CD4-positive, alpha-beta T cell treated with Interleukin-21 for 1 hour (primary cell): ENCODE measurements around the gene DAGLB.
"Not testable (repeated sequence)": the region's sequence is repeated elsewhere in the genome, so short reads cannot be mapped to it uniquely, and the experiment has no call there.

Experiments used
- DNase-seq: peaks from one replicate; pipeline ENCODE4 v3.0.0-alpha.2; 2020

Gene DAGLB

DNA sequence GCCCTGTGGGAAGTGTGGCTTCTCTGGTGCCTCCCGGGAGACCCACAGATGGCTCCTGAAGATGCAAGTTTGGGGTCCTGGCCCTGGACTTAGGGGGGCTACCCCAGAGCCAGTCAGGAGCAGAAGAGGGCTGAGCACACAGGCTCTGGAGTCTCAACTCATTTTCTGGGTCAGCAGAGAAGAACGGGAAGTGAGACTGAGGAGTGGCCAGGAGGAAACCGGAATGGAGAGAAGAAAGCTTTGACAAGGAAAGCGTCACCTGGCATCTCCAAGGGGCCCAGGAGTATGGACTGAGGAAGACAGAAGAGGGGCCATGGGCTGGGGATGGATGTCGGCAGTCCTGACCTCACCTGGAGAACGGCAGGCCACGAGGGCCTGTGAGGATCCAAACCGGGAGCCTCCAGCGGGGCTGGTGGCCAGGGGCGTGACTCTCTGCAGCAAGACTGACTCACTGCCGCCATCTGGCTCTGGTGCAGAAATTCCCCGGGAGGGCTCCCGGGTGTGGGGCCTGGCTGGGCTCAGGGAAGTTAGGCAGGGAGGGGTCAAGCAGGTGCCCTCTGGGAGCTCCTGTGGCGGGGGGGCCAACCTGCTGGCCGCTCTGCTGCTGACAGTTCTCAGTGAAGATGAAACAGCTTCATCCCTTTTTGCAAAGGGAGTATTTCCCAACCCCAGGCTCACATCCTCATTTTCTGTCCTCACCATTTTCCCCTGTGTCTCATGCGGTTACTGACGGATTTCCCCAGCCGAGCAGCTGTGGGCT is 23.6 kb downstream of the DAGLB start:
- peak; percentile 28 for DNase-seq

DNA sequence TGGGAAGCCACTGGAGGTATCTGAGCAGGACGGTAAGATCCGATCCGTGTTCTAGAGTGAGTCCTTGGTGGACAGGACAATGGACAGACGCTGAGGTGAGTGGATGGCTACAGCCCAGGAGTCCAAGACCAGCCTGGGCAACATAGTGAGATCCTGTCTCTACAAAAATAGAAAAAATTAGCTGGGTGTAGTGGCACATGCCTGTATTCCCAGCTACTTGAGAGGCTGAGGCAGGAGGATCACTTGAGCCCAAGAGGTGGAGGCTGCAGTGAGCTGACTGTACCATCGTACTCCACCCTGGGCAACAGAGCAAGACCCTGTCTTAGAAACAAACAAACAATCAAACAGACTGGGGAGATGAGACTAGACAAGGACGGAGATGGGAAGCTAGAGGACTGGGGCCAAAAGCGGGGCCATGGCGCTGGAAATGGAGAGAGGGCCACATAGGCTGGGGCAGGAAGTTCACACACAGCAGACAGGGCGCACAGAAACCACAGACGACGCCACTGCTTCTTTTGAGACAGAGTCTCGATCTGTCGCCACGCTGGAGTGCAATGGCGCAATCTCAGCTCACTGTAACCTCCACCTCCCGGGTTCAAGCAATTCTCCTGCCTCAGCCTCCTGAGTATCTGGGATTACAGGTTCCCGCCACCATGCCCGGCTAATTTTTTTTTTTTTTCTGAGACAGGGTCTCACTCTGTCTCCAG is 24.7 kb downstream of the DAGLB start:
- no peak for DNase-seq

DNA sequence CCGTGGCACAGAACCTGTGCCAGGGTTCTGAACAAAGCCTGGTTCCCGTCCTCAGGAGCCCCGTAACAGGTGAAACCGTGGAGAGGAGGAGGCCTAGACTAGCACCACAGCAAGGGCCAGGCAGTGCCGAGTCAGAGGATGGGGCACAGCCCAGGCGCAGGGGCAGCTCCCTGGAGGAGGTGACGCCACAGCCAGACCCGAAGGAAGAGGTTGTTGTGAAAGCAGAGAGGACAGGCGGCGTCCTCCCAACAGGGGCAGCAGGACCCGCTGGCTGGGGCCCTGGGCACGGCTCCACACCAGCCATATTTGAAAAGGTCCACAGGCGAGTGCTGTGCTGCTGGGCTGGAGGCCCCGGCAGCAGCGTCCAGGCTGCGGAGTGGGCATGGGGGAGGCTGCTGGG is 25.7 kb downstream of the DAGLB start:
- DNase-seq = no peak

DNA sequence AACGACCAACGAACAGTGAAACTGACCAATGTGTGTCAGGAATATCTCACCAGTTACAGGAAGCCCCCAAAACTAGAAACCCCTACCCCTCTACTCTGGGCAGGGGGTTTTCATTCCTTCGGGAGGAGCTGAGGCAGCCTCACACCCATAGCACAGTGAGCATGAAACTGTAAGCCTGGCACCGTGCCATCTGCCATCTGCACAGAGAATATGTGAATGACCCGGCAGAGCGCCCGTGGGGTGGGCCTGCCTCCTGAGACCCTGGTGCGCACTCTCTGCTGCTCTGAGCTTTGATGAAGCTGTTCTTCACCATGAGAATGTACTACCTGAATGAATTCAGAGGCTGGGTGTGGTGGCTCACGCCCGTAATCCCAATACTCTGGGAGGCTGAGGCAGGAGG is 27.1 kb downstream of the DAGLB start:
- DNase-seq = no peak

DNA sequence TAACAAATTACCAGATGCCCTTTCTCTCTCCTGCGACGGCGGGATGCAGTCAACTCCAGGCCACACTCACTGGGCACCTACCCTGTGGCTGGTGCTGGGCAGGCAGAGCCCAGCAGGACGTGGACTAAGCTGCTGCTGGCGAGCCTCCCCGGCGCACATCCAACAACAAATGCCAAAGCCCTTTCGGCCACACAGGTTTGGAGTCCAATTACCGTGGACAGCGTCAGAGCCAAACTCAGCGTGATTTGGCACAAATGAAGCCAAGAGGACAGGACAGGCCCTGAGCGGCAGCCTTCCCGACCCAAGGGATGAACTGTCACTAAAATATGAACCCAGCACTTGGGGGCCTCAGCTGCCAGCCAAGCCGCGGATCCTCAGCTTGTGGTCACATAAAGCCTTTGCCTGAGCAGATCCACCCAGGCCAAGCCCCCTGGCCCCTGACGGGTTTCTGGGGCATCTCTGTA is 28.4 kb downstream of the DAGLB start:
- no peak for DNase-seq

DNA sequence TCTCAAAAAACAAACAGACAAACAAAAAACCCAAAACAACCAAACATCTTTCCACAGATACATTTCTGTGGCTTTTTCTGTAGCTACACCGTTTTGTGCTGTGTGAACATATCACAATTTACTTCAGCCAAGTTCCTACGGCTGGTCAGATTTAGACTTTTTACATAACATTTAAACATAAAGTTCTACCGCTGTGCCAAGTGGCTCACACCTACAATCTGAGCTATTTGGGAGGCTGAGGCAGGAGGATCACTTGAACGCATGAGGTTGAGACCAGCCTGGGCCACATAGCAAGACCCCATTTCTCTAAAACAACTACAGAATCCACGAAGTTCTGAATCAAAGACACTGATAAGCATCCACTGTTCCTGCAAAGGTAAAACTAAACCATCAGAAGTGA is 30.3 kb downstream of the DAGLB start:
- no peak for DNase-seq

DNA sequence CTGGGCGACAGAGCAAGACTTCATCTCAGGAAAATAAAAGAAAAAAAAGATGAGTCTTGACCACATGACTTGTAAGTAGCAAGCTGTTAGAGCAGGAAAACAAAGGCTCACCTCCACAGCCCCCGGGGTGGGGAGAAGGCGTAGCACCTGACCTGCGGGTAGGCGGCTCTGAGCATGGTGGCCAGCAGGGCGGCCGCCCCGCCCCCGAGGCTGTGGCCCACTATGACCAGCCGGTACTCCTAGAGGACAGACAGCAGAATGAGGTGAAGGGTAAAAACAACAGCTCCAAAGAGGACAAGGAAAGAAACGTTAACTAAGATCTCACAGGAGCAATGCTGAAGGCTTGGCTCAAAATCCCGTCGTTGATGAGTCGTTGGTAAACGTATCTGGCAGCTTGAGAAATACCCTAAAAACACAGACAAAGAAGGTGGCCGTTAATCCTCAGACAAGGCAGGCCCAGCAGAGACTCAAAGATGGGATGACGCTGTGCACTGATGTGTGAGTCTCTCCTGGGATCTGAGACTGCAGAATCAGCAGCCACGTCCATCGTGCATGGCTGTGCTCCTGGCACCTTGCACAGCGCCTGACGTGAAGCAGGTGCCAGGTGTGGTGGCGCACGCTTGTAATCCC is 31.1 kb downstream of the DAGLB start:
- no peak for DNase-seq

DNA sequence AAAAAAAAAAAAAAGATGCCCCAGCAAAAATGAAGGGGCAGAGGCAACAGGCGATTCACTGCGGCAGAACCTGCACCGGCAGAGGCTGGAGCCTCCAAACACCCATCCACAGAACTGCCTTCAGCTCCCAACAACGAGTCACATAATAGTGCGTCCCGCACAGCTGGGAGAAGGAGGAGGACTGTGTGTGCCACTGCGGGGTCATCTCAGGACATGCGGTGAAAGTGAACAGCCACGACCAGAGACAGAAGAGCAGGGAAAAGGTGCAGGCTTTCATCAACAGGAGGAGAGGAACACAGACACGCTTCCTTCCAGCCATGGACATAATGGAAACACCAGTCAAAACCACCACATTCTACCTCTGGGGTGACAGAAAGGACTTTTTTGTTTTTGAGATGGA is 34.1 kb downstream of the DAGLB start:
- no peak for DNase-seq

DNA sequence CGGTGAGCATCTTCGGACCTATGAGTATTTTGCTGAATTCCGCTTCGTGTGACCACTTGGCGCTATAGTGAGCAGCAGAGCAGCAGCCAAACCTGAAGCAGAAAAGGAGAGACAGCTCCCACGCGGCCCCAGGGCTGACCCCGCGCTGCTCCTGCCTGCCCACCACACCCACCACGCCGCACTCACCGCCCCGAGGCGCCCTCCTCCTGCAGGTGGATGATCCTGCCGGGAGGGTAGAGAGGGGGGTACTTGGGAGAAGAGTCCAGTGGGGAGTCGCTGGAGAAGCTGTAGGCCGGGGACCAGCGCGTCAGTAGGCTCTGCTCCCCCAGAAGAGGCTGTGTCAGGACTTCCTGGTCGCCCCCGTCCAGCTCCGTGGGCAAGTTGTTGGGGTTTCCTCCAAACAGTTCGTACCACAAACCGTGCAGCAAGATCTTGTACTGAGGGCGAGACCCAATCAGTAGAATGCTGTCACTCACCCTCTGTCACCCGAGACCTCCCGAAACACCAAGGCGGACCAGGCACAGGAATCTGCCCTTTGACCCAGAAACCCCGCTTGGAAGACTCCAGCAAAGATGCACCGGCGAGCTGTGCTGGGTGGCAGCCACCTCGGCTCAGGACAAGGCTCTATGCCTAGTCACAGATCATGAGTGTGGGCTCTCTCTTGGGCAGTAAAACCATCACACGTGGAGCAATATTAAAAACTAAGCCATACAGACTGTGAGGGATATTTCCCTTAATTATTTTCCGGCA is 37.6 kb downstream of the DAGLB start:
- no peak for DNase-seq

DNA sequence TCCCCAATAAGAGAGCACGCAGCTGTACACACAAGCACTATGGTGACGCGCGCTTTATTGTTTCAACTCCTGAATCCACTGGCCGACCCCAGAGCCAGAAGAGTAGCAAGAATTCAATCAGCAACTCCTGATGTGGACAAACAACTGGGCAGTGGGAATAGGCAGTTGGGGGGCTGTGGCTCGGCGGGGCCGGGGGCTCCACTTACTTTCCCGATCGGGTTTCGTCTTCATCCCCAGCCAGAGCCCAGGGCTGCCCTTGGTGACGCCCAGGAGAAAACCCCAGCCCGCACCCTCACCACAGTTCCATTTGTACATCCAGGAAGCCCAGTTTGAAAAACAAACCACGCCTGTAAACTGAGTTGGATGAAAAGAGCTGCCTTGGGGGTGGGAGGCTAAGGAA is 38.7 kb downstream of the DAGLB start:
- no peak for DNase-seq

DNA sequence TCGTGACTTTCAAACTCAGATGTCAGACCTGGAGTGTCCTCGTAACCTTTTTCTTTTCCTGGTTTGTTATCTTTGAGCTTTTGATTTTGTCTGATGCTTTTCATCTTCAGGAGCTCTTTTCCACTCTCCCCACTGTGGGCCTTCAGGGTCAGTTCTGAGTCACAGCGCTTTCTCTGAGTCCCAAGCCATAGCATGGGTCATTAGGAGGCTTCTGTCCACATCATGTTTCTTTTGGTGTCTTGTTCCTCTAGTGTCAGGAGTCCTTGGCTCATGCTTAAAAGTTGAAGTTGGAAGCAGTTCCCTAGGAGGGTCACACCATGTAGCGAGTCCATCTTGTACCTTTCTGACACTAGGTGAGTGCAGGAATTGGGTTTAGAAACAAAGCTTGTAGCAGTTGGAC is 40.3 kb downstream of the DAGLB start:
- DNase-seq = no peak

DNA sequence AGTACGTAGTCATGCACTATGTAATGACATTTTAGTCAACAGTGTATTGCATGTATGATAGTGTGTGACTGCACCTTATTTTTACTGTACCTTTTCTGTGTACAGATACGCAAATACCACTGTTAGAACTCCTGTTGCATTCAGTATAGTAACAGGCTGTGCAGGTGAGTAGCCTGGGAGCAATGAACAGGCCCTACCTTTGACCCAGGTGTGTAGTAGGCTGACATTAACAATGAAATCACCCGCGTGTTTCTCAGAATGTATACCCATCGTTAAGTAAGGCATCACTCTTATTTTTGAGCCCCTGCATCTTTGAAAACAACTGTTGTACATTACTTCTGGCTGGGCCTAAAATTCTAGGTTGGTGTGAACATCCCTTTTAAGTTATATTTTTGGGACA is 41.6 kb downstream of the DAGLB start:
- no peak for DNase-seq

DNA sequence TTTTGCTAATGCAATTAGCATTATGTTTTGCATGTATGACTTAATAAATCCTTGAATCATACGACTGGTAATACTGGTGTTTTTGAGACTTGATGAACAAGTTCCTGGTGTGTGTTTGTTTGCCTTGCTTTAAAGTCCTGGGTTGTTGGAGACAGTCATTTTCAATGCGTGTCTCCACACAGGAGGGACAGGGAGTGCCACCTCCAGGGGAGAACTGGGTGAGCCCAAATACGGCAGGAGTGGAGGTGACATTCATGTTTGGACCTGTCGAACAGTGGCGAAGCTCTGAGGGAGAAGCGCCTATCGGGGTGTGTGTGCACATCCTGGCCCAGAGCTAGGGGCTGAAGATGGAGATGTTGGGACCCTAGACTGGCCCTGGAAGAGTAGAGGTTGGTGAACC is 43.8 kb downstream of the DAGLB start:
- no peak for DNase-seq

DNA sequence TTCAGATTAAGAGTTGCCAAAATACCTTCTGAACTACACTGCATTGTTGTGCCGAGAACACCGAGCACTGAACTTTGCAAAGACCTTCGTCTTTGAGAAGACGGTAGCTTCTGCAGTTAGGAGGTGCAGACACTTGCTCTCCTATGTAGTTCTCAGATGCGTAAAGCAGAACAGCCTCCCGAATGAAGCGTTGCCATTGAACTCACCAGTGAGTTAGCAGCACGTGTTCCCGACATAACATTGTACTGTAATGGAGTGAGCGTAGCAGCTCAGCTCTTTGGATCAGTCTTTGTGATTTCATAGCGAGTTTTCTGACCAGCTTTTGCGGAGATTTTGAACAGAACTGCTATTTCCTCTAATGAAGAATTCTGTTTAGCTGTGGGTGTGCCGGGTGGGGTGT is 45.0 kb downstream of the DAGLB start:
- DNase-seq = no peak

DNA sequence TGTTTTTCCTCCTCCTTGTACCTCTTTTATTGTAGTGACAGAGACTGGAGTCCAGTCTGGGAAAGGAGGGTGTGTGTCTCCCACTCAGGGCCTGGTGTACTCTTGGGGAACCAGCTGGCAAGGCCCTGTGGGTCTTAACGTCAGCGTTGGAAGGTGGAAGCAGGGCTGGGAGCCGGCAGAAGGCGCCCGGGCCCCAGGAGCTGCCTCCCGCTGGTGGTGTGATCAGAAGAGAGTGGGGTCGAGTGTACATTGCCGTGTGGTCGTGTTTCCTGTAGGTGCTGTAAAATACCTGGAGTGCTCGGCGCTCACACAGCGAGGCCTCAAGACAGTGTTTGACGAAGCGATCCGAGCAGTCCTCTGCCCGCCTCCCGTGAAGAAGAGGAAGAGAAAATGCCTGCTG is 45.7 kb downstream of the DAGLB start:
- DNase-seq = no peak

DNA sequence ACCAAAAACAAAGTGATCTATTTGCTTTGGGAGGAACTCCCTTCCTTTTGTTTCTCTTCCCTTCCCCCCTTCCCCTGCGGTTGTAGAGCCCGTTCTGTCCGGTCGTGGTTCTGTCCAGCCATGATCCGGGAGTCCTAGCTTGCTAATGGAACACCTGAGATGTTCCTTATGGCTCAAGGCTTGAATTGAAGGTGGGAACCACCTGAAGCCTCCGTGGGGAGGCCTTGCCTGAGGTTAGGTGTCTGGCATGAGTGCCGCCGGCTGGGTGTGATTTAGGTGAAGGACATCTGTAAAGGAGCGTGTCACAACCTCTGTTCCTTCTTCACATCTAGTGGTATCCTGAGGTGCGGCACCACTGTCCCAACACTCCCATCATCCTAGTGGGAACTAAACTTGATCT is 46.2 kb downstream of the DAGLB start:
- no peak for DNase-seq

DNA sequence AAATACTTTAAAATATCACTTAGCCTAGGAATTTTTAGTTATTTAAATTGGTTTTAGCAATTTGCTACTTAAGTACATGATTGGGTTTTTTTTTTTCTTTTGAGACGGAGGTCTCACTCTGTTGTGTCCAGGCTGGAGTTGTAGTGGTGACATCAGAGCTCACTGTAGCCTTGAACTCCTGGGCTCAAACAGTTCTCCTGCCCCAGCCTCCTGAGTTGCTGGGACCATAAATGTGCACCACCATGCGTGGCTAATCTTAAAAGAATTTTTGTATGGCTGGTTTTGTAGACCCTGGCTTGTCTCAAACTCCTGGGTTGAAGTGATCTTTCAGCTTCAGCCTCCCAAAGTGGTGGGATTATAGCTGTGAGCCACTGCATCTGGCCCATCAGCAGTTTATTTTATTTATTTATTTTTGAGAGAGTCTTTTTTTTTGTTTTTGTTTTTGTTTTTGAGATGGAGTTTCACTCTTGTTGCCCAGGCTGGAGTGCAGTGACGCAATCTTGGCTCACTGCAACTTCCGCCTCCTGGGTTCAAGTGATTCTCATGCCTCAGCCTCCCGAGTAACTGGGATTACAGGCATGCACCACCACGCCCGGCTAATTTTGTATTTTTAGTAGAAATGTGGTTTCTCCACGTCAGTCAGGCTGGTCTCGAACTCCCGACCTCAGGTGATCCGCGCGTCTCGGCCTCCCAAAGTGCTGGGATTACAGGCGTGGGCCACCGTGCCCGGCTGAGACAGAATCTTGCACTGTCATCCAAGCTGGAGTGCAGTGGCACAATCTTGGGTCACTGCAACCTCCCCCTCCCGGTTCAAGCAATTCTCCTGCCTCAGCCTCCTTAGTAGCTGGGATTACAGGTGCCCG is 47.3 kb downstream of the DAGLB start:
- DNase-seq = not testable (repeated sequence)

DNA sequence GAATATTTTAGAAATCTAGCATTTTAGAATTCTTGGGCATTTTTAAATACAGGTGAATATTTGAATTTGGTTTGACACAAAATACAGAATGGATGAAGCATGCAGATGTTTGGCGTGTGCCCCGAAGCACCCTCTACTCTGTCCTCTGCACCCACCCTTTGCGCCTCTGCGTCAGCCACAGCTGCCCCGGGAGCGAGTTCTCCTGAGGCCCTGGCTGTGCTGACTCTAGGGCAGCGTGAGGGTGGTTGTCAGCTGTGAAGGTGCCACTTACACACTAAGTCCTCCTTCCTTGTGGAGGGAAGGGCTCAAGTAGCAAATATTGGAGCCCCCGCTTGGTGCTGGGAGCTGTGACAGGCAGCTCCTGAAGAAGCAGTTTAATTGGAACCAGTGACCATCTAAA is 48.4 kb downstream of the DAGLB start:
- DNase-seq = no peak

DNA sequence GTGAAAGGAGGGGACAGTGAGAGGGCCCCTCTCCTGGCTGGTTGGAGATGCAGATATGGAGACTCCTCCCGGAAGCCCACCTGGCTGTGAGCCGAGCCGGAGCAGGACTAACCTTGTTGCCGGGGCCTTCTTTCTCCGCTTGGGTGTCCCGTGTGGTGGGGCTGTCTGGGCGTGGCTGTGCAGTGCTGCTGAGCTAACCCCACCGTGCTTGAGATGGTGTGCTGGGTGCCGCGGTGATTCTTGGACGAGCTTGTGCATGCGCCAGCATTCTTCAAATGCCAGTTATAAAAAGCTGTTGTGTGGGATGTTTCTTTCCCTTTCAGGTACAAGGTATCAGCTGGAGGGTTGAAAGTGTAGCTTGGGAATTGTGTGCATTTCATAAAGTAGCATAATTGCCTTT is 48.8 kb downstream of the DAGLB start:
- DNase-seq = no peak

DNA sequence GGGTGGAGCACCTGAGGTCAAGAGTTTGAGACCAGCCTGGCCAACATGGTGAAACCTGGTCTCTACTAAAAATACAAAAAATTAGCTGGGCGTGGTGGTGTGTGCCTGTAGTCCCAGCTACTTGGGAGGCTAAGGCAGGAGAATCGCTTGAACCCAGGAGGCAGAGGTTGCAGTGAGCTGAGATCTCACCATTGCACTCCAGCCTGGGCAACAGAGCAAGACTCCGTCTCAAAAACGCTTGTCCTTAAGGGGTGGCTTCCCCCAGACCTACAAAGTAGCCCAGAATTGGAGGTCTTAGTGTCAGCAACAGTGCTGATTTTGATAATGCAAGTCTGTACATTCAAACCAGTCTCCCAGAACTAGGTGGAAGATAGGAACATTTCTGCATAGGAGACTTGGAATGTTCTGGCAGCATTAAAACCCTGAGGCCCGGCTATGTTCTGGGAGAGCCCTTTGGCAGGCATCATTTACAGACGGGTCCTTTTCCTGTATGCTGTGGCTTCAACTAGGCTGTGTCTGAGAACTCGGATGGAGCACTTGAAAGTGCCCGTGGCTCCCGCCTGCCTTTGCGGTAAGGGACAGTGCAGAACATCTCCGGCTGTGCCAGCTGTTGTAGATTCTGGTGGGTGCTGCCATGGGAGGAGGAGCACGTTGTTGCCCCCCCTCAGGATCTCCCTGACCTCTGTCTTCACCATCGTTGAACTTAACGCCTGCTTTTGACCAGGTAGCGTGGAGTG is 49.8 kb downstream of the DAGLB start:
- not testable (repeated sequence) for DNase-seq

DNA sequence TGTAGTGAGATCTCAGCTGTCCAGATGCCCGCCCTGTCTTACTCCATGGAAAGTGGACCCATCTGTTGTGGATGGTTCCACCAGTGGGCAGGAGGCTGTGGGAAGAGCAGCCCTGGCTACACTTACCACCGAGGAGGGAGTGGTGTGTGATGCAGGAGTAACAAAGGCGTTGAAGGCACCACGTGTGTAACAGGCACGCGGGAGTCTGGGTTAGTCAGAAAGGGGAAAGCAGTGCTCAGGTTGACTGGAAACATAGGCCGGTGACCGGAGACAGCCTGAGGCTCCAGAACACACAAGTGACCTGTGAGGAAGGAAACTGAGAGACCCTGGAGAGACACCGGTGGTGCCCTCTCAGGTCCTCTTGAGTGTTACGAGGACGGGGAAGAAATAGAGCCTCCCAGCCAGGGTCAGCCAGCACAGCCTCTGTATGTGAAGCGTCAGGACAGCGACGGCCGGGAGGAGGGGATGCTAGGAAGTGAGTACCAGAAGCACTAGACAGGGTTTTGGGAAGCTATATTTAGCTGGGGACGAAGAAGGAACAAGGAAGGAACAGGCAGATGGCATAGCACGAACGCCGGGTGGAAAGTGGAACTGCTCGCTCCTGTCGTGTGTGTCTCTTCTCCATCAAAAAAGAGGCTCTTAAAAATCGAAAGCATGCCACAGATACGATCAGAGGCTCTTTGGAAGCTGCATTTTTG is 51.7 kb downstream of the DAGLB start:
- DNase-seq = no peak
